ENCODE measurements around the gene EVPLL.

DNA sequence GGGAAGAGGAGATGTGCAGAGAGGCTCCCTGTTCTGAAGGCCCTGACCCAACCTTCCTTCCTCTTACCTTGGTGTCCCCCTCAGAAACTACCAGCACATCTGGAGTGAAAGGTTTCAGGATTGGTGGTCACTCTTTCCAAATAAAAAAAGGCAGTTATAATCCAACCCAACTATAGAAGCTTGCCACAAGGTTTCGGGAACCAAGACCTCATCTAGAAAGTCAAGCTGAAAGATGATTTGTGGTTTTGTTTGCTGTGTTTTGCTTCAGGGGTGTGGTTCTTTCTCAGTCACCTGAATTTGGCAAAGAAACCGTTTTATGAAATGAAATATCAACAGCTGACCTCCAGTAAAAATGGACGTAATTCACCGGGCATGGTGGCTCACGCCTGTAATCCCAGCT is 33.6 kb upstream of the EVPLL start:
- TF ChIP-seq, protein P1, sequence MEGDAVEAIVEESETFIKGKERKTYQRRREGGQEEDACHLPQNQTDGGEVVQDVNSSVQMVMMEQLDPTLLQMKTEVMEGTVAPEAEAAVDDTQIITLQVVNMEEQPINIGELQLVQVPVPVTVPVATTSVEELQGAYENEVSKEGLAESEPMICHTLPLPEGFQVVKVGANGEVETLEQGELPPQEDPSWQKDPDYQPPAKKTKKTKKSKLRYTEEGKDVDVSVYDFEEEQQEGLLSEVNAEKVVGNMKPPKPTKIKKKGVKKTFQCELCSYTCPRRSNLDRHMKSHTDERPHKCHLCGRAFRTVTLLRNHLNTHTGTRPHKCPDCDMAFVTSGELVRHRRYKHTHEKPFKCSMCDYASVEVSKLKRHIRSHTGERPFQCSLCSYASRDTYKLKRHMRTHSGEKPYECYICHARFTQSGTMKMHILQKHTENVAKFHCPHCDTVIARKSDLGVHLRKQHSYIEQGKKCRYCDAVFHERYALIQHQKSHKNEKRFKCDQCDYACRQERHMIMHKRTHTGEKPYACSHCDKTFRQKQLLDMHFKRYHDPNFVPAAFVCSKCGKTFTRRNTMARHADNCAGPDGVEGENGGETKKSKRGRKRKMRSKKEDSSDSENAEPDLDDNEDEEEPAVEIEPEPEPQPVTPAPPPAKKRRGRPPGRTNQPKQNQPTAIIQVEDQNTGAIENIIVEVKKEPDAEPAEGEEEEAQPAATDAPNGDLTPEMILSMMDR (conservative IDR thresholded peaks at IDR 0.05; ENCODE audit: low read depth in 2 of 2) = no peak
- no peak for TF ChIP-seq NANOG (IDR thresholded peaks at IDR 0.05; ENCODE audit: borderline replicate concordance)

Data from GM23338 (cell line).